ENCODE results near the gene GGTA1. TPM values are rescaled to one million over a fixed set of nuclear protein-coding genes. Genes with fewer than 3 reads are reported as not detected.
"Not testable (repeated sequence)": the region's sequence is repeated elsewhere in the genome, so short reads cannot be mapped to it uniquely, and the experiment has no call there.

GGTA1 gene
- total and polyA plus RNA-seq, 5 donors = 12.3 to 42.5 (median 24.2) TPM

DNA sequence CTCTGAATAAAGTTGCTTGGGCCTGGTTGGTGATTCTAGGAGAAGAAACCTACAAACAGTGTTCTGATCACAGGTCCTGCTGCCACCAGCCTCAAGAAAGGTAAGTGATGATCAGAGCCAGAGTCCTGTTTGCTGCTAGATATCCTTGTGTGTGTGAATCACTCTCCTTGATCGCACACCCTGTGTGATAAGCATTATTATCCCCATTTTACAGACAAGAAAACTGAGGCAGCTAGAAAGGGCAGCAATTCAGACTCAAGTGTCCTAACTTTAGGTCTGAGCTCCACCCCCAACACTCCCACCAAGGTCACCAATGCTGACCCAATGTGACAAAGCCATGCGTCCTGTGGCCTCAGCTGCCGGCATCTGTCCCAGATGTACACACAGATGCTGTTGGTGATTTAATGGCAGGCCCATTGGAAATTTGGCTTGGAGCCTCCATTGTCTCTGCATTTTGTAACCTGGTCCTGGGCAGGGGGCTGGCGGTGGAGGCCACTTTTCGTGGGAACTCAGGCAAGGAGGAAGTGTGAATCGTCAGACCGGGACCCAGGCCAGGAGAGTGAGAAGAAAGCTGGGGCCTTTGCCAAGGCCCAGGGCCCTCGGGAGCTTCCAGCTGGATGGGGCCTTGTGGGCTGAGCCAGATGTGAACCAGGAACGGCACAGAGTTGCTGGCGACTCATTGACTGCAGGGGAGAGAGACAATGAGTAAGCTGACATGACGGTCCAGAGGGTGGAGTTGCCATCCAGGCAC is 29.8 kb upstream of the GGTA1 start:
- intact Hi-C loops (cut with DNase I) = no loop called here
- 19% methylated on average over 11 of the region's 11 CpGs for WGBS
- H3K27ac ChIP-seq (ENCODE audit: low read length) = peak overlapping the region; percentile 32
- no peaks in the 10 kb centered on the region for H3K9me3 ChIP-seq (ENCODE audit: control insufficient read depth, low read length)
- DNase-seq = peak; percentile 99 to 100 (median 99)
- H3K4me1 ChIP-seq (ENCODE audit: control insufficient read depth, insufficient read depth, low read length) = peaks cover 11% of the 10 kb centered on the region
- H3K27me3 ChIP-seq (ENCODE audit: control insufficient read depth, insufficient read depth) = no peaks in the 10 kb centered on the region
- peak; percentile 91 to 93 for ATAC-seq
- no peak overlapping the region for H3K4me3 ChIP-seq (ENCODE audit: low read length)

DNA sequence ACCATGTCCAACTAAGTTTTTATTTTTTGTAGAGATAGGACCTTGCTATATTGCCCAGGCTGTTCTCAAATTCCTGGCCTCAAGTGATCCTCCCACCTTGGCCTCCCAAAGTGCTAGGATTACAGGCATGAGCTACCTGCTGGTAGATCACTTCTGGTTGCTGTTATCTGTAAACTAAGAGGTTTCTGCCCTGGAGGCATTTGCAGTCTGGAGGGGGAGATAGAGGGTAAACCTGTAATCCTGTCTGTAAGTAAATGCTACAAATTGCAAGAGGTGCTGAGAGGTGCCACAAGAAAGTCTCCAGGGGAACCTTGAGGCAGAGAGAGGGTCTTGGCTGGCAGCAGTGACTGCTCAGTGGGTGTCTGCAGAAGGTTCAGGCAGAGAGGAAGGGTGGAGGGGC is 29.0 kb upstream of the GGTA1 start:
- peak overlapping the region; percentile 6 for H3K27ac ChIP-seq (ENCODE audit: low read length)
- ATAC-seq (peak in 1 of 2 donors; percentile 7), DNase-seq (no peak)
- H3K9me3 ChIP-seq (ENCODE audit: control insufficient read depth, low read length) = no peaks in the 10 kb centered on the region
- H3K4me1 ChIP-seq (ENCODE audit: control insufficient read depth, insufficient read depth, low read length) = peaks cover 11% of the 10 kb centered on the region
- intact Hi-C loops (cut with DNase I) = no loop called here
- H3K4me3 ChIP-seq (ENCODE audit: low read length) = no peak overlapping the region
- H3K27me3 ChIP-seq (ENCODE audit: control insufficient read depth, insufficient read depth) = no peaks in the 10 kb centered on the region

DNA sequence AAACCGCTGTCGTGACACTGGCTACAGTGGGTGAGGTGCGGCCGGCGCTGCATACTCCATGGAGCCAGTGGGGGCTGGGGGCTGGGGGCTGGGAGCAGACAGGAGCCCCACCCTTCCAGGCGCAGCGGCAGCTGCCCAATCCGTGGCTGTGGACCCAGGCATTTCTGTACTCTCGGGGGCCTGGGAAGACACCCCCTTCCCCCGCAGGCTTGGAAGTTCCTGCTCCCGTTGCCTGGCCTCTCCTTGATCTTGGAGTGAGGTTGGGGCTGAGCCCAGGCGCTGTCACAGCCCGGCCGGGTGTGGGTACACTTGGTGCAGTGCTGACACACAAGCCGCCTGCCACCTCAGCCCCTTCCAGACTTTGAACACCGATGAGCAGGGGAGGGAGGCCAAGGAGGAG is 27.7 kb upstream of the GGTA1 start:
- Histone ChIP-seq H3K4me1 (ENCODE audit: control insufficient read depth, insufficient read depth, low read length) (peaks cover 11% of the 10 kb centered on the region), H3K9me3 (ENCODE audit: control insufficient read depth, low read length) (no peaks in the 10 kb centered on the region), H3K27ac (ENCODE audit: low read length) (peak overlapping the region; percentile 14), H3K27me3 (ENCODE audit: control insufficient read depth, insufficient read depth) (no peaks in the 10 kb centered on the region), H3K4me3 (ENCODE audit: low read length) (no peak overlapping the region)
- intact Hi-C loops (cut with DNase I) = no loop called here
- ATAC-seq = peak; percentile 52 to 74
- 78% methylated on average over 16 of the region's 16 CpGs for WGBS
- DNase-seq = peak; percentile 62 to 85 (median 84)

DNA sequence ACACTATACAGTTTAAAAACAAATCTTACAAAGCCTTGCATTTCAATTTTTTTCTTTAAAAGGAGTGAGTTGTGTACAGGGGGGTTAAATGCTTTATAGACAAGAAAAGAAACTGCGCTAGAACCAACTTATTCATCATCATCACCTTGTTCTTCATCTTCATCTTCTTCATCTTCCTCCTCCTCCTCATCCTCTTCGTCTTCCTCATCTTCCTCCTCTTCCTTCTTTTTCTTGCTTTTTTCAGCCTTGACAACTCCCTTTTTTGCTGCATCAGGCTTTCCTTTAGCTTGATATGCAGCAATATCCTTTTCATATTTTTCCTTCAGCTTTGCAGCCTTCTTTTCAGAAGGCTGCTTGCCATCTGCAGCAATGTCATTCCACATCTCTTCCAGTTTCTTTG is 20.0 kb upstream of the GGTA1 start:
- H3K27me3 ChIP-seq (ENCODE audit: control insufficient read depth, insufficient read depth); H3K27ac ChIP-seq (ENCODE audit: low read length); DNase-seq; H3K4me1 ChIP-seq (ENCODE audit: control insufficient read depth, insufficient read depth, low read length); H3K9me3 ChIP-seq (ENCODE audit: control insufficient read depth, low read length); intact Hi-C loops (cut with DNase I); ATAC-seq; H3K4me3 ChIP-seq (ENCODE audit: low read length): not testable (repeated sequence)
- WGBS = 87% methylated on average over 2 of the region's 2 CpGs

DNA sequence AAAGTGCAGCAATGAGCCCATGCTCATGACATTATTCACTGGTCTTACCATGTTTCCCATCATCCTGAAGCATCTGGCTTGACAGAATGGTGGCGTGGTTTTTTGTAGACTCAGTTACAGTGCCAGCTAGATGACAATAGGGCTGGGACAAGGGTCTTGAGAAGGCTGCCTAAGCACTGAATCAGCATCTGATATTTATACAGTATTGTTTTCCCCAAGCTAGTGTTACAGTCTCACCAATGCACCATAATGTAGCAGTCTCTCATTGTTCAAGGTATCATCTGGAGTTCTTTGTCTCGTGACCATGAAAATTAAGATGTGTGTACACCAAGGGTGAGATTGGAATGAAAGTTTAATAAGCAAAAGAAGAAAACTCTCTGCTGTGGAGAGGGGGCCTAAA is 19.0 kb upstream of the GGTA1 start:
- Histone ChIP-seq H3K27ac (ENCODE audit: low read length) (no peak overlapping the region), H3K27me3 (ENCODE audit: control insufficient read depth, insufficient read depth) (no peaks in the 10 kb centered on the region), H3K4me3 (ENCODE audit: low read length) (no peak overlapping the region), H3K9me3 (ENCODE audit: control insufficient read depth, low read length) (no peaks in the 10 kb centered on the region), H3K4me1 (ENCODE audit: control insufficient read depth, insufficient read depth, low read length) (no peaks in the 10 kb centered on the region)
- intact Hi-C loops (cut with DNase I) = no loop called here
- 97% methylated on average over 2 of the region's 2 CpGs for WGBS
- ATAC-seq (no peak), DNase-seq (no peak)

DNA sequence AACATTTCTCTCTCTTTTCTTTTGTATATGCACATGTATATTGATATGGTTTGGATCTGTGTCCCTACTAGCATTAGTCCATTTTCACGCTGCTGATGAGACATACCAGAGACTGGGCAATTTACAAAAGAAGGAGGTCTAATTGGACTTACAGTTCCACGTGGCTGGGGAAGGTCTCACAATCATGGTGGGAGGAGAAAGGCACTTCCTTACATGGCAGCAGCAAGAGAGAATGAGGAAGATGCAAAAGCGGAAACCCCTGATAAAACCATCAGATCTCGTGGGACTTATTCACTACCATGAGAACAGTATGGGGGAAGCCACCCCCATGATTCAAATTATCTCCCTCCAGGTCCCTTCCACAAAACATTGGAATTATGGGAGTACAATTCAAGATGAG is 13.5 kb upstream of the GGTA1 start:
- ATAC-seq; DNase-seq; H3K4me3 ChIP-seq (ENCODE audit: low read length); intact Hi-C loops (cut with DNase I); H3K9me3 ChIP-seq (ENCODE audit: control insufficient read depth, low read length); H3K27ac ChIP-seq (ENCODE audit: low read length); H3K27me3 ChIP-seq (ENCODE audit: control insufficient read depth, insufficient read depth); H3K4me1 ChIP-seq (ENCODE audit: control insufficient read depth, insufficient read depth, low read length): not testable (repeated sequence)
- 76% methylated on average over 4 of the region's 4 CpGs for WGBS

DNA sequence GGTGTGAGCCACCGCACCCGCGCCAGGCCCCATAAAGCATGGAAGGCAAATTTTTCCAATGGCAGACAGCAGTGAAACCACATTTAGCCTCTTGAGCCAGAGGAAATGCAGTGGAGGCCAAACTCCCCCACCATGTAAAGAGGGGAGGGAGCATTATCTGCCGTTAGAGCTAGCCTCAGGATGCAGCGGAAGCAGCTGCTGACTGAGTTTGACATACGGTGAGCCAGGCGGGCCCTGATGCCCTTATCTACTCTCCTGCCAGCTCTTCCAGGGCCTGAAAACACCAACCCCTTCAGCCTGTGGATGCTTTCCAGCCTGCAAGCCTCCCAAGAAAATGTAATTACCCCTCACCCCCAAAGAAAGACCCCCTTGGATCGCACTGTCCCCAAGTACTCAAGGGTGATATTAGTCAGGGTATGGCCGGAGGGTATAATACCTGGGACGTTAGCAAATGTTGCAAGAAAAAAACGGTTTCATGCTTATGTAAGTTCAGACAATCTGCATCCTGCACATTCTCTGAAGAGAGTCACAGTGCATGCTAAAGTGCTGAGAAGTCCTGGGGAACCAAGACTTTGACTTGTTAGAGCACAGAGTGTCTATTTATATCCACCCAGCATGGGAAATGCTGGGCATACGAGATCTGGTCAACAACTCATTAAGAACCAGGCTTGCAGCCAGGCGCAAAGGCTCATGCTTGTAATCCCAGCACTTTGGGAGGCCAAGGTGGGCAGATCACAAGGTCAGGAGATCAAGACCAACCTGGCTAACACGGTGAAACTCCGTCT is 11.3 kb upstream of the GGTA1 start:
- WGBS = 42% methylated on average over 15 of the region's 15 CpGs
- Histone ChIP-seq H3K4me1 (ENCODE audit: control insufficient read depth, insufficient read depth, low read length) (peaks cover 3% of the 10 kb centered on the region), H3K27me3 (ENCODE audit: control insufficient read depth, insufficient read depth) (no peaks in the 10 kb centered on the region), H3K9me3 (ENCODE audit: control insufficient read depth, low read length) (no peaks in the 10 kb centered on the region), H3K4me3 (ENCODE audit: low read length) (no peak overlapping the region), H3K27ac (ENCODE audit: low read length) (peak overlapping the region; percentile 54)
- ATAC-seq (peak; percentile 72 to 76), DNase-seq (peak in 1 of 3 donors; percentile 73)
- intact Hi-C loops (cut with DNase I) = no loop called here

DNA sequence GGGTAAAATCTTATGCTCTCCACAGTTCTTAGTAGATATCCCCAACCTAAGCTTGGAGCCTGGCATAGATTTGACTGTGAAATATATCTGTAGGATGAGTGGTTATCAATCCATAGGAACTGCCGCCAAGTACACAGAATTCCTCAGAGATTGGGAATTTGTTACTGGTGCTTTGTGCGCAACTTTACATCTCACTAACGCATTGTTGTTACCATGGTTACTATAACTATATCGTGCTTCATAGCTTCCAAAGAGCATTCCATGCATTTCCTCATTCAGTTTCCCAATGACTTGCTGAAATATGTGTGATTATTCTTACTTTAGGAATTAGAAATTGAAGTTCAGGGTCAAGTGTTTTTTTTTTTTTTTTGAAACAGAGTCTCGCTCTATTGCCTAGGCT is 9.5 kb upstream of the GGTA1 start:
- intact Hi-C loops (cut with DNase I) = no loop called here
- ATAC-seq = no peak
- 83% methylated on average over 5 of the region's 5 CpGs for WGBS

DNA sequence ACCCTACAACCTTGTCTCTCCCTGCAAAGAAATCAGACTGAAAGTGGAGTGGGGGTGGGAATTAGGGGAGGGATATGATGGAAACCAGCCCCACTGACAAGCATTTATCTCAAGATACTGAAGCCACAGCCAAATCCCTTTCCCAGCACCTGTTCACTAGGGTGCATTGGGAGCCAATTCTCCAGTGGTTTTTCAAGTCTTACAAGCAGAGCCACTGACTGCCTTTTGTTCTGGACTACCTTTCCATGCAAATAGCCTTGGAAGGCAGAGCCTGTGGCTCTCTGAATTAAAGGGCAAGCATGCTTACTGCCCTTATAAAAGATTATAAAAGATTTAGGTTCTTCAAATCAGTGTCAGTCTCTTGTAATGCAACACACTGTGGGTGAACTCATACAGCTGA is 8.8 kb upstream of the GGTA1 start:
- H3K9me3 ChIP-seq (ENCODE audit: control insufficient read depth, low read length) = no peaks in the 10 kb centered on the region
- no peak for DNase-seq
- no peaks in the 10 kb centered on the region for H3K27me3 ChIP-seq (ENCODE audit: control insufficient read depth, insufficient read depth)
- no peak for ATAC-seq
- H3K4me1 ChIP-seq (ENCODE audit: control insufficient read depth, insufficient read depth, low read length) = peaks cover 3% of the 10 kb centered on the region
- intact Hi-C loops (cut with DNase I) = no loop called here
- H3K27ac ChIP-seq (ENCODE audit: low read length) = no peak overlapping the region
- no peak overlapping the region for H3K4me3 ChIP-seq (ENCODE audit: low read length)

More for the DNA sequence above, 9.5 kb upstream of the GGTA1 start:
- no peak overlapping the region for H3K4me3 ChIP-seq (ENCODE audit: low read length)
- no peaks in the 10 kb centered on the region for H3K9me3 ChIP-seq (ENCODE audit: control insufficient read depth, low read length)
- peaks cover 3% of the 10 kb centered on the region for H3K4me1 ChIP-seq (ENCODE audit: control insufficient read depth, insufficient read depth, low read length)
- H3K27me3 ChIP-seq (ENCODE audit: control insufficient read depth, insufficient read depth) = no peaks in the 10 kb centered on the region
- H3K27ac ChIP-seq (ENCODE audit: low read length) = no peak overlapping the region
- no peak for DNase-seq

DNA sequence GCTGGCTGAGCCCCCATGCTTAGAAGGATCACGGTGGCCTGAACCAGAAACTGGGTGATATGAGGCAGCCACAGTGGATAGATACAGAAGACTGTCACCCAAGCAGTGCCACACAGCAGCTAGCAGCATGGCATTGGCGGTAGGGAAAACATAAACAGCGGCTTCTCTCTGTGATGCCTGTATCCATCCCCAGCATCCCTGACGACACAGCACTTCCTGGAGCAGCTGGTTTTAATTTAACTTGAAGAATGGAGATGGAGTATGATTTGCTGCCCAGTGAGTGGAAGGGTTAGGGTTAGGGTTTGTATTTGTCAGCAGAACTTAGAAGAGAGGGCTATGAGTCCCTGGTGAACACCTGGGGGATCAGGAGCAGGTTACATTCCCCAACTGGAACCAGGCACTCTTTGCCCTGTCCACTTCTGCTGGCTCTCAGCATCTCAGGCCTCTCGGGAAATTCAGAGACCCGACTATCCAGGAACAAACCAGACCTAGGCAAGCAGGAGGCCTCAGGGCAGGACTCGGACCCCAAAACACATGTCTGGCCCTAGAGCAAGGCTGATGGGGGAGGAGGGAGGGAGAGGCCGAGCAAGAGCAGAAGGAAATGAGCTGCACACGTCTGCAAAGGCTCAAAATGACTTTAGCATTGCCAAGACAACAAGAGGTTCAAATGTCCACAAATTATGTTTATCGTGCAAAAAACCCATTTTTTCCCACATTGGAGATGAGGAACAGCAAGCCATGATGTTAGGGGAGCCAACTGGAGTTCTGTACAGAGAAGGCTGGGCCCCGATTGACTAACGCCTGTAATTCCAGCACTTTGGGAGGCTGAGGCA is 6.5 kb upstream of the GGTA1 start:
- H3K9me3 ChIP-seq (ENCODE audit: control insufficient read depth, low read length) = no peaks in the 10 kb centered on the region
- DNase-seq (no peak), ATAC-seq (peak in 1 of 2 donors; percentile 7)
- no peak overlapping the region for H3K4me3 ChIP-seq (ENCODE audit: low read length)
- H3K27me3 ChIP-seq (ENCODE audit: control insufficient read depth, insufficient read depth) = no peaks in the 10 kb centered on the region
- no peak overlapping the region for H3K27ac ChIP-seq (ENCODE audit: low read length)
- intact Hi-C loops (cut with DNase I) = no loop called here
- 77% methylated on average over 12 of the region's 12 CpGs for WGBS
- H3K4me1 ChIP-seq (ENCODE audit: control insufficient read depth, insufficient read depth, low read length) = peaks cover 3% of the 10 kb centered on the region

DNA sequence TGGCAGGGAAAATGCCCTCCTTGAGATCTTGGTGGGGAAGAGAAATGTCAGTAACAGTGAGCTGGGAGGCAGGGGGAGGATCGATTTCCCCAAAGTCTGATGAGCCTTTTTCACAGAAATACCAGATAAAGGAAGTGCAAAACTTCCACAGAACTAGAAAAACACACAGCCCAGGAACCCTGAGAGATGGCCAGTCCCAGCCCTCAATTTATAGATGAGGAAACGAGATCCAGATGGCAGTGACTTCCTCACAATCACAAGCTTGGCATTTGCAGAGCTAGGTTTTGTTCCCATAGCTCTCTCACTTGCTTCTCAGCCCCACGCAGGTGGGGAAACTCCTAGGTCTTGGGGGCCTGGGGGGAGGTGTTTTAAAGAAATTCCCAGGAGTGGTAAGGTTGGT is 3.8 kb upstream of the GGTA1 start:
- no peaks in the 10 kb centered on the region for H3K9me3 ChIP-seq (ENCODE audit: control insufficient read depth, low read length)
- intact Hi-C loops (cut with DNase I) = no loop called here
- ATAC-seq (no peak), DNase-seq (no peak)
- no peak overlapping the region for H3K27ac ChIP-seq (ENCODE audit: low read length)
- 69% methylated on average over 3 of the region's 3 CpGs for WGBS
- no peaks in the 10 kb centered on the region for H3K4me1 ChIP-seq (ENCODE audit: control insufficient read depth, insufficient read depth, low read length)
- no peak overlapping the region for H3K4me3 ChIP-seq (ENCODE audit: low read length)
- no peaks in the 10 kb centered on the region for H3K27me3 ChIP-seq (ENCODE audit: control insufficient read depth, insufficient read depth)

Measured in right cardiac atrium (tissue), 5 donors.